Stimulated activated CD4-positive, alpha-beta T cell treated with anti-CD3 and anti-CD28 coated beads, TNF-alpha, amount 100 ng/mL, for 48 hours (primary cell): Measurements from ENCODE around the gene HOXB9.

Experiments used
- DNase-seq, 3 donors: peaks; one replicate each; pipeline ENCODE4 v3.0.0-alpha.2; 2020; ENCODE audit warnings: low read depth in 3 of 3

The HOXB9 gene

GRCh38 chr17:48587276-48588073, 38.7 kb downstream of the HOXB9 start:
- no peak for DNase-seq

- DNase-seq: no peak
Measured at GRCh38 chr17:48586355-48587258, 39.6 kb downstream of the HOXB9 start.

DNA sequence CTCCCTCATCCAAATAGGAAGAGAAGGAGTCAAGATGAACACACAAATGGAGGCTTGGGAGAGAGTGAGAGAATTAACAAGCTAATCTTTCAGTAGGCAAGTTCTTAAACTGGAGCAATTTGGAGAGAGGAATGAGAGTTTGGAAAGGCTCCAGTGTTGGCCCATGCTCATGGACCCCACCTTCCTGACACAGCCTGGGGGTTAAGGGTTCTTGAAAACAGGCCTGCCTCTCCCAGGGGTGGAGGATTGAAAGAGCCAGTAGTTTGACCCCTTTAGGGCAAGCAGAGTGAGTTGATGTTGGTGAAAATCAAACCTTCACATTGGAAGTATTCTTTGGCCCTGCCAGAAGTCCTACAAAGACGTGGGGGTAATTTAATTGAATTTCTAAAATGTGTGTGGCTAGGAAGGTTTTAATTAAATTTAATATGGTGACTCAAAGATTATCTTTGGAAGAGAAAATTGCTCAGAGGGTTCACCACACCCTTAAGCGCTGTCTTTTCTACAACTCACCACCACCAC, 41.9 kb downstream of the HOXB9 start:
- no peak for DNase-seq

DNA sequence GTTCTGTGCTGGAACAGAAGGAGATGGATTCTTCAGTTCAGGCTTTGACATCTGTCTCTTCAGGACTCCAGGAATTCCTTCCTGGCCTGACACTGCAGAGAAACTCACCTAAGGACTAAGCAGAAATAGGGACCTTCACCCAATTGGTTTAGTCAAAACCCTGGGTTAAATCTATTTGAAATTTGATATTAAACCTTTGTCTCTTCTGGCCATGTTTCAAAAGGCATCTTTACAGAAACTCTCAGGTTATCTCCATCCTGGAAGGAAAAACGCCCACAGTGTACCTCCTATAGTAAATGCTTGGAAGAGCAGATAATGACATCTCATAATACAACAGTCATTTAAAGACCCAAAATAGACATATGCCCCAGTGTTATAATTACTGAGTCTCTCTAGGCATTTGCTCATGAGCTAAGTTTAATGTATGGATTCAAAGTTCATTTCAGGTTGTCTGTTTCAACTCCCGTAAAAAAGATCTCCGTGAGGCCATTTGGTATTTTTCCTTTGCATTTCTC, 42.4 kb downstream of the HOXB9 start:
- no peak for DNase-seq

DNA sequence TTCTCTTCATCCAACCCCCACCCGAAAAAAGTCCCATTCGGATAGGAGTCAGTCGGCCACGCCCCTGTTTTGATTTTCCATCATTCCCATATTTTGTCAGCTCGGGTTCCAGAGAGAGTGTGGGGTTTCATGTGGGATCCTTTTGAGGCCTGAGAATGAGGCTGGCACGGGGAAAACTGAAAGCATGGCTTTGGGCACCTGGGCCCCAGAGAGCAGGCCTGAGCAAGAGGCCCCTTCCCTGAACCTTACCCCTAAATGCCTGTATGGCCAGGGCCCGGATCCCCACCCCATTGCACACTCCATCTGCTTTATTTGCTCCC, 43.4 kb downstream of the HOXB9 start:
- DNase-seq: no peak

GRCh38 chr17:48579760-48580554, 46.2 kb downstream of the HOXB9 start:
- no peak for DNase-seq

DNA sequence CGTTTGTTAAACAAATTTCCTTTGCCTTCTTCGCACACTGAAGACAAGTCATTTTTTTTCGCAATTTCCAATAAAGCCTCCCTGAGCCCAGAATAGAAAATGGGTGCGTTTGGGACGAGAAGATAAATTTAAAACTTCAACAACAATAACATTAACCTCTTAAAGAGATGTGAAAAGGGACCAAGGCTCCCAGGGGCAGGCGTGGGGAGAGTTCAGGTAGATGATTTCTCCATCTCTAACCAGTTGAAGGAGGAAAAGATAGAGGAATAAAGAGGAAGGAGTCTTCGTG, 46.7 kb downstream of the HOXB9 start:
- no peak for DNase-seq

GRCh38 chr17:48578616-48579470, 47.3 kb downstream of the HOXB9 start:
- DNase-seq: no peak

- DNase-seq: no peak
Measured at GRCh38 chr17:48577946-48578615, 48.1 kb downstream of the HOXB9 start, which contains the start of gene HOXB4. Gene HOXB4 (minus strand): TSS chr17:48578350. CDS start chr17:48578319, 31 bp downstream.

DNA sequence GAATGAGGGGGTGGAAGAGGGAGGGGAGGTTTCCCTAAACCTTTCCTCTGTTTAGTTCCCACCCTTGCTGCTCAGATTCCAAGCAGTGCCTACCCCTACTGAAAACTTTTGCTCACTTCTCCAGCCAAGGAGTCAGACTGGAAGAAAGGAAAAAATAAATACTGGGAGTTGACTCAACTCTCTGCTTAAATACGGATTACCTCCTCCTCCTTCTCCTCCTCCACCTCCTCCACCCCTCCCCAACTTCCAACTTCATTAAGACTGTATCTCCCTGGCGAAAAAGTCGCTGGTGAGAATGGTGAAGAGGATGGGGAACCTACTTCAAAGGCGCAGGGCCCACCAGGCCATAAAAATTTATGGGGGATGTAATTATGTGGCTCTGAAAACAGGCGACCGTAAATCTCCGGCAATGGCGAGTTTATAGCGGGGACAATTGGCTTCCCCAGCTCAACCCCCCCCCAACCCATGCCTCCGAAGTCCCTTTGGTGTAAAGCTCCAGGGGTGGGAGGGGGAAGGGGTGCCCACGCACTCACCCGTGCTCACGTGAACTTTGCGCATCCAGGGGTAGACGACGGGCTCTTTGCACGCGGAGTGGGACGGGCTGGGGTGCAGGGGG, 48.7 kb downstream of the HOXB9 start:
- no peak for DNase-seq

GRCh38 chr17:48576479-48577309, 49.5 kb downstream of the HOXB9 start:
- DNase-seq: no peak

GRCh38 chr17:48575673-48576478, 50.3 kb downstream of the HOXB9 start:
- no peak for DNase-seq

DNA sequence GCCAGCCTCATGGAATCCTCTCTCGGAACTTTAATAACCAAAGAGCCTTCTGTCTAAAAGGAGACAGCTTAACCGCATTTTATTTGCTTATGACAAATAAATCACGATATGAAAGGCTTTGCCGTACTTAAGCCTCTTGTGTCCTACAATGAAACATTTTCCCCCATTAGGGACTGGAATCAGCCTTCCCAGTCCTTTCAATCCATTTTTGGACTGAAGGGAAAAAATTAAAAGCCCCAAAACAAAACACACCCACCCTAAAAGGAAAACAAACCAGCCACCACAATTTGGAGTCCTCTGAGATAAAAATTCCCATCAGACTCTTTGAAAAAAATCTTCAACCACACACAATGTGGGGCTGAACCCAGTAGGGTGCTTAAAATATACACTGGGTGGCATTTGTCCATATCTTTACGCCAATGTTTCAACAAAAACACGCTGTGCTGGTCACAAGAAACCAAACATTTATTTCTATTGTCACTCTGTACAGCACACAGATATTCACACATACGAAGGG, 51.0 kb downstream of the HOXB9 start:
- no peak for DNase-seq

- no peak for DNase-seq
Measured at GRCh38 chr17:48574505-48575065, 51.6 kb downstream of the HOXB9 start.

DNA sequence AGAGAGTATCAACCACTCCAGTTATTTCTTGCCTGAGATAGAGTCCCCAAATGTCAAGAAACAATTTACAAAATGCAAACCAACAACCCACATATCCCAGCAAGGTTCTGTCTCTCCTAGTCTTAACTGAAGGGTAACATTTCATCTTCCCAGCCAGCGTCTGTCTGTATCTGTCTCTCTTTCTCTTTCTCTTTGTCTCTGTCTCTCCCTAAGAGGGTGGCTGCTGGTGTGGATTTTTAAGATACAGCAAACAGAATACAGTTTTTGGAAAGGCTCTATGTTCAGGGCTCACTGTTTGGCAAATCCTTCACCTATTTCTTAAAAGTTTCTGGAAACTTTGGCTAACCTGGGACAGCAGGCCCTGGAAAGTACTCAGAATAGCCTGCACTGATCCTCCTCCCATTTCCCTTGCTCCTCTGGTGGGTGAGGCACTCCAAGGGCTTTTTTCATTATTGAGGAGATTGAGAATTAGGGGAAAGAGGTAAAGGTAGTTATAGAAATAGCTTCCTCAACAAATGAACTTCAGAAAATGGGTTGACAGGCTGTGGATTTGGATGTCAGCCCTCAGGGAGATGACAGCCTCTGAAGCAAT, 54.2 kb downstream of the HOXB9 start:
- DNase-seq: no peak
